Cortex of kidney (tissue), 1 donor: ENCODE data around the gene ZNRF3.
"Not testable (repeated sequence)": the region's sequence is repeated elsewhere in the genome, so short reads cannot be mapped to it uniquely, and the experiment has no call there.

Experiments
- DNase-seq: peaks from one replicate; lab custom pipeline; 2025; lab: John Stamatoyannopoulos, UW

ZNRF3 gene

DNA sequence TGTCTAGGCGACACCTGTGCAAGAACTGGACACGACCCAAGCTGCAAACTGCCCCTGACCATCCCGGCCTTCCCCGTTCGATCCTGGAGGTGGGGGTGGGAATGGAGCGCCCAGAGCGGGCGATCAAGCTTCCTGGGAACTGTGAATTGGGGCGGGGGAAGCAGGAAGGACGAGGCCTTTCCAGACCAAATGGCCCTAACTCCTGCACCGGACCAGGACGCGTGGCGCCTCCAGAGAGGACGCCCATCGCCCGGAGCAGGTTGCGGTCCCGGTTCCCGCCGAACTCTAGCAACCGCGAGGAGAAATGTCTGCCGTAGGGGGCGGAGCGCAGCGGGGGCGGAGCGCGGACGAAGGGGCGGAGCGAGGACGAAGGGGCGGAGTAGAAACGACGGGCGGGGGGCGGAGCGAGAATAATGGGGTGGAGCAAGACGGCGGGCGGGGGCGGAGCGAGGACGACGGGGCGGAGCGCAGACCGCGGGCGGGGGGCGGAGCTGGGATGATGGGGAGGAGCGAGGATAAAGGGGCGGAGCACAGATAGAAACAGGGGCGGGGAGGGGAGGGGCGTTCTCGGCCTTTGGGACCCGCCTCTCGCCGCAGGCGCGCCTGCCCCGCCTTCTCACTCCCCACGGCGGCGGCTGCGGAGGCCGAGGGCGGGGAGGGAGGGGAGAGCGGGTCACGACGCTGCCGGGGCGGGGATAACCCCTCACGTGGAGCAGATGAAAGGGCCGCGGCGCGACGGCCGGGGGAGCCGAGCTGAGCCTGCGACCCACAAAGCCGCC is at the start of gene ZNRF3:
TSS of gene ZNRF3 (plus strand) at position 695 of the 779 bp plus-strand sequence. CDS start 195 bp downstream, outside the sequence.
- DNase-seq = peak; percentile 91

- no peak for DNase-seq
Observed at GRCh38 chr22:28835630-28836189, 47.7 kb upstream of the ZNRF3 start.

GRCh38 chr22:28837640-28838039 is 45.7 kb upstream of the ZNRF3 start:
- no peak for DNase-seq

GRCh38 chr22:28838971-28839370 is 44.4 kb upstream of the ZNRF3 start:
- no peak for DNase-seq

- no peak for DNase-seq
Observed at GRCh38 chr22:28841111-28841510, 42.3 kb upstream of the ZNRF3 start.

- DNase-seq = no peak
Observed at GRCh38 chr22:28843633-28844032, 39.7 kb upstream of the ZNRF3 start.

DNA sequence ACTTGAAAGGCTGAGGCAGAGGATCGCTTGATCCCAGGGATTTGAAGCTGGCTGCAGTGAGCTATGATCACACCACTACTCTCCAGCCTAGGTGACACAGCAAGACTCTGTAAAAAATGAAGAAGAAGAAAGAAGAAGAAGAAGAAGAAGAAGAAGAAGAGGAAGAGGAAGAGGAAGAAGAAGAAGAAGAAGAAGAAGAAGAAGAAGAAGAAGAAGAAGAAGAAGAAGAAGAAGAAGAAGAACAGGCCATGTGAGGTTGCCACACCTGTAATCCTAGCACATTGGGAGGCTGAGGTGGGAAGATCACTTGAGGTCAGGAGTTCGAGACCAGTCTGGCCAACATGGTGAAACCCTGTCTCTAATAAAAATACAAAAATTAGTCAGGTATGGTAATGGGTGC is 39.1 kb upstream of the ZNRF3 start:
- not testable (repeated sequence) for DNase-seq

DNA sequence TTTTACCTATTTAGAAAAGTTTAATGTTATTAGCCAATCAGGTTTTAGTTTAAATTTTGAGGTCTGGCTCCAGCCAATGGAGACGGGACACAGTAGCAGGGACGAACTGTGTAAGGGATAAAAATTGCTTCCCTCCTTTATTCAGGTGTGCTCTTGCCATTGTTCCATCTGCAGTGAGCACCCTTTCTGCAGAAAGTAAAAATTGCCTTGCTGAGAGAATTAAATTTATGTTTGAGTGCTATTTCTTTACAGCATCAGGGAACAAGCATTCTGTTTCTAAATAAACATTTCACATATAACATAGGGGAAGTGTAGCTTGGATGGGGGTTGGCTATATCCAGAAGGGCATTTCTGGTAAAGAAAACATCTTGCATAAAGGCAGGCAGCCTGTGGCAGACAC is 36.4 kb upstream of the ZNRF3 start:
- no peak for DNase-seq

DNA sequence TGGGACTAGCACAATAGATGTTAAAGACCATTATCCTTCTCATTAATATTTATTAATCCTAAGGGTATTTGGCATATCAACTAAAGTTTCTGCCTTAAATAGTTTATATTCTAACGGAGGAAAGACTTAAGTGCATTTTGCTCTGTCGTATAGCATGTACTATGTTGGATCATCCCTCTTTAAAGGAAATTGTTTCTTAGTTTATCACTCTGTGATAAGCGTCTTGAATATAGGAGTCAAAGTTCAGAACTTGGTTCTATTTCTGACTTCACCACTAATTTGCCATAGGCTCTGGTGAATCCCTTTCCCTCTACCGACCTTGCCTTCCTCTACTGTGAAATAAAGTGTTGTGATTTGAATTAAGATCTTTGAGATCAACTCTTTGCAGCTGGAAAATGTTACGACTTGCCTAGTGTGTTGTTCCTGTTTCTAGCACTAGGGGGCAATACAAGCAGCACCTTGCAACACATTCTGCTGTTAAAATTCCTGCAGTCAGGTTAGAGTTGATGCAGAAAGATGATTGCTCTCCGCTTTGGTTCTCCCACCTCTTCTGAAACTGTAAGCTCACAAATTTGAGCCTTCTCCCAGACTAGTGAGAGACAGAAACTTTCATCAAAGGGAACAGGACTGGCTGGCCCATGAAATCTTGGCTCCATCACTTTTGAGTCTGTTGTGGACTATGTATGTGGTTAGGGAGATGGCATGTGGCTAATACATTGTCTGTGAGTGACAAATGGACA is 27.8 kb upstream of the ZNRF3 start:
- no peak for DNase-seq

DNA sequence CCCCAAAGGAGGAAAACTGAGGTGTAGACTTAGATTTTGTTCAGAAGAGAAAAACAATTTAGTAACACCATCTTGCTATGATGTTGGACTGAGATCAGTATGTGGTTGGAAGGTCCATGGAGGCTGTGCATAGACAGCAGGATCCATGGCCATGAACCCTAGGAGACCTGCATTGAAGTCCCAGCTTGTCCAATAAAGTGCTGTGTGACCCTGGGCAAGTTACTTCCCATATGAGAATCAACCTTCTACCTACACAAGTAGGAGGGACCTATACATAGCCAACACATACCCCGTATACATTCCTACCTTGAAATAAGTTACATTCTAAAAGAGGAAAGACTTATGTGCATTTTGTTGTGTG is 27.3 kb upstream of the ZNRF3 start:
- no peak for DNase-seq

DNA sequence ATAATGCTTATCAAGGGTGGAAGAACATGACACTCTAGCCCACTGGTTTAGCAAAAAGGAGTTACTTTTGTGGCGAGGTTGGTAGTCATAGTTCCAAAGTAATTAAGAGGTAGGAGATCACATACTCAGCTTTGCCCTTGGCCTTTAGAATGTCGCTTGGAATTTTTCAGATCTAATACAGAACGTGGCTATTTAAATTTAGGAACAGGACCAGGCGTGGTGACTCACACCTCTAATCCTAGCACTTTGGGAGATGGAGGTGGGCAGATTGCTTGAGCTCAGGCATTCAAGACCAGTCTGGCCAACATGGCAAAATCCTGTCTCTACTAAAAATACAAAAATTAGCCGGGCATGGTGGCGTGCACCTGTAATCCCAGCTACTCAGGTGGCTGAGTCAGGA is 26.1 kb upstream of the ZNRF3 start:
- DNase-seq = no peak

DNA sequence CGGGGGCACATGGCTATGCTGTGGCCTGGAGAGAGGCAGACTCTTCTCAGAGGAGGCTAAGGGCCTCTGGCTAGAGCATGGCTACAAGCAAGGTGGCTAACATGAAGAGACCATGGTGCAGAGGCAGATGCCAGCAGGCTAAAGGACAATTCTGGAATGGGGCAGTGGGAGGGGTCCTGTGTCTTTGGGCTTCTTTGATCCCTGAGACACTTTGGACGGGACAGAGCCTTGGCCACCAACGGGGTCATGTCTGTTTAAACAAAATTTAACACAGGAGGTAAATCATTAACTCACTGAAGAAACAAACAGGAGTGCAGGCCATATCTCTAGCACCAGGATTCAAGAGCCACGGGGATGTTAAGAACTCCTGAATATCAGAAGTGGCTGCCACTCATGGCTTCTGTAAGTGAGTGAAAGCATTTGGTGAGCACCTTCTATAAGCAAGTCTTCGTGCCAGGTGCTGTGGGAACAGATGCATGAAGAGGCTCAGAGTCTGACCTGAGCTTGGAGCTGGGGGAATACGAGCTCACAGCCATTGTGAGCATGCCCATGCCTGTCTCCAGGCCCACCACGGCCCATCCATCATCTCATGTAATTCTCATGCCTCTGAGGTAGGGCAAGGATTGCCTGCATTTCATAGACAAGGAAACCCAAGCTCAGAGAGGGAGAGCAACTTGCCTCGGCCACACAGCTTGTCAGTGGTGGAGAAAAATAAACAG is 18.3 kb upstream of the ZNRF3 start:
- no peak for DNase-seq

DNA sequence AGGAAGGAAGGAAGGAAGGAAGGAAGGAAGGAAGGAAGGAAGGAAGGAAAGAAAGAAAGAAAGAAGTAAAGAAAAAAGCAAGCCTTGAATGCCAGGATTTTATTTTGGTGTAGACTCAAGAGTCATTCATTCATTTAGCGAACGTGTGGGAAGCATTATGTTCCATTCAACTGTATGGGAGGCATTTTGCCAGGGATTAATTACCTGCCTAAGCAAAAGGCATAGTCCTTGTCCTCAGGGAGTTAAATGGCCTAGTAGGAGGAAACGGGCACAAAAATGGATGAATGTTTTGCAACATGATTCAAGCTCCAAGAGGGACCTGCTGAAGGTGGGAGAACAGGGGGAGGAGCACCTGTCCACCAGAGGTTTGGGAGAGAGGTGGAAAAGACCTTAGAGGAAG is 16.2 kb upstream of the ZNRF3 start:
- DNase-seq = no peak

- not testable (repeated sequence) for DNase-seq
Observed at GRCh38 chr22:28868389-28868788, 15.0 kb upstream of the ZNRF3 start.

DNA sequence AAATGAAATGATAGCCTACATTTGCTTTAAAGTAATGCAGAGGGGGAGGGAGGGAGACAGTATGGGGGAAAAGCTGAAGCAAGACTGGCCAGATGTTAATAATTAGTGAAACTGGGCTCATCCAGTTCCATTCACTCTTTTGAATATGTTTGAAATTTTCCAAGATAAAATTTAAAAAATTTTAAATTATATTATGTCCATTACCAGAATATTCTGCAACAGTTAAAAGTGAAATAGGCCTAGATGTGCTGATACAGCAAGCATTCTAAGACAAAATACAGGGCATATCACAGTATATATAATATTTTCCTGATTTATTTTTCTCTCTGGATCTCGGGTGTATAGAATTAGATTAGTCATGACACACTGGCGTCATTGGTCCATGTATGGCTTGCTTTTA is 13.6 kb upstream of the ZNRF3 start:
- no peak for DNase-seq

- DNase-seq = no peak
Observed at GRCh38 chr22:28873183-28873963, 10.0 kb upstream of the ZNRF3 start.

DNA sequence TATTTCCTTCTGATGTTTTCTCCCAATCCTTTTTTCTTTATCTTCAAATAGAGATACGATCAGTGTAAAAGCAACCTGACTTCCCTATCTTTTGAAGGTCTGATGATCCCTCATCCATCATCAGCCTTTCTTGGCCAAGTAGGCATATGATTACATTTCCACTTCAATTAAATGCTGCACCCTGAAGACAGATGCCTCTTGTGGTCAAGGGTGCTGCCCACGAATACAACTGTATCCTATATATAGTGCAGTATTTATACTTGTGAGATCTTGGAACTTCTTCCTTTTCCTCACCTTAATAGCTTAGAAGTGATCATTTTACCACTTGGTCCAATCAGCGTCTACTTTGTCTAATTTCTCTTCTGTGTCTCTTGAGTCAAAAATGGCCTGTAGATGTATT is 9.3 kb upstream of the ZNRF3 start:
- DNase-seq = no peak

DNA sequence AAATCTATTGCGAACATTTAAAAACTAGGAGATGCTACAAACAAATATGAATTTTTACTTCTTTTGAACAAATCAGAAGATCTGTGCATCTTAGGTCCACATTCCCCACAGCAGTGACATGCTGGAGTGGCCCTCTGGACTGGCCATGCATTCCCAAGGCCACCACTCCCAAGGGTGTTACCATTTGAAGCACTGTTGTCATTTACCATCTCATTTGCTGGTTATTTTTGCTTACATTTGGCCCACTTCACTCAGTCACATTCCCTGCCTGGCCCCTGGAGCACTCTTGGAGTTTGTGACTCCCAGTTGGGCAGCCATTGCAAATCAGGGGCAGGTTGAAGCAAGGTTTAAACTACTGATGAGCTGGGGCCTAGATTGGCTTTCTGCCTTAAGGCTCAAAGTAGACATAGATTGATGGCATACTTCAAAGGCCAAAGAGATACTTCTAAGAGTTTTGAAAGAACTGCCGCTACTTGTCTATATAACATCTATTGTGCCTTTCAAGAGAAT is 8.5 kb upstream of the ZNRF3 start:
- no peak for DNase-seq

GRCh38 chr22:28882545-28882877 is 861 bp upstream of the ZNRF3 start:
- no peak for DNase-seq

DNA sequence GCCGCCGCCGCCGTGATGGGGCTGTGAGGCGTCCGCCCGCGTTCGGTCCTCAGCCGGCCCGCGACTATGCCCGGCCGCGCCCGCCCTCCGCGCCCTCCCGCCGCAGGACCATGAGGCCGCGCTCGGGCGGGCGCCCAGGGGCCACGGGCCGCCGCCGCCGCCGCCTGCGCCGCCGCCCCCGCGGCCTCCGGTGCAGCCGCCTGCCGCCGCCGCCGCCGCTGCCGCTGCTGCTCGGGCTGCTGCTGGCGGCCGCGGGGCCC is 215 bp downstream of the ZNRF3 start:
- DNase-seq = no peak

- no peak for DNase-seq
Observed at GRCh38 chr22:28883917-28884746, 760 bp downstream of the ZNRF3 start.
